IMR-90 (cell line): ENCODE data around the gene KRTAP12-4. TPM values are rescaled to one million over a fixed set of nuclear protein-coding genes. Genes with fewer than 3 reads are reported as not detected.

Experiments
- ATAC-seq: fragments of 200-7000 bp; cut with Tn5 transposase; 2 replicates; pipeline ENCODE4 v1.9.1; 2020; ENCODE audit warnings: low read depth, mild to moderate bottlenecking, moderate library complexity
- BruUV-seq: library from RNA; stranded (reverse); fragments of 400-500 nt; replicated peaks from 2 replicates; lab custom pipeline; 2021; lab: Mats Ljungman, UMichigan
- CTCF ChIA-PET: fragments of 300-600 bp; formaldehyde crosslinking; extraction: SDS; loops from one replicate; lab custom pipeline; 2021; ENCODE audit warnings: antibody characterized with exemption; lab: Yijun Ruan, JAX
- POLR2A ChIA-PET: fragments of 300-600 bp; sonication (Branson Sonifier 250); formaldehyde crosslinking; loops from one replicate; lab custom pipeline; 2022; ENCODE audit warnings: antibody characterized with exemption; ENCODE audit not compliant: unreplicated experiment; lab: Charles Lee
- DNase-seq: peaks from one replicate; pipeline ENCODE4 v3.0.0; 2013
- H2AFZ ChIP-seq: replicated peaks from 2 replicates; pipeline ENCODE3; 2013; ENCODE audit warnings: low read length, mild to moderate bottlenecking; ENCODE audit not compliant: poor library complexity
- H2AK5ac ChIP-seq: 2 replicates; pipeline ENCODE4 v1.6.1; 2013; ENCODE audit warnings: low read depth, low read length, inconsistent platforms
- H2AK9ac ChIP-seq: replicated peaks from 2 replicates; pipeline ENCODE3; 2013; ENCODE audit warnings: mild to moderate bottlenecking, low read depth, low read length, moderate library complexity; ENCODE audit not compliant: poor library complexity
- H2BK120ac ChIP-seq: 2 replicates; pipeline ENCODE4 v1.6.1; 2013; ENCODE audit warnings: low read depth, low read length, inconsistent platforms
- H2BK15ac ChIP-seq: 3 replicates; pipeline ENCODE4 v1.6.1; 2013; ENCODE audit warnings: low read depth, low read length, inconsistent platforms
- H2BK20ac ChIP-seq: 2 replicates; pipeline ENCODE4 v1.6.1; 2013; ENCODE audit warnings: low read depth, mild to moderate bottlenecking, inconsistent platforms, low read length, moderate library complexity
- H2BK5ac ChIP-seq: 2 replicates; pipeline ENCODE4 v1.6.1; 2013; ENCODE audit warnings: mild to moderate bottlenecking, low read depth, low read length, inconsistent platforms; ENCODE audit not compliant: poor library complexity, severe bottlenecking
- H3K14ac ChIP-seq: replicated peaks from 2 replicates; pipeline ENCODE4 v1.6.1; 2013; ENCODE audit warnings: low read depth, low read length, inconsistent platforms
- H3K18ac ChIP-seq: 2 replicates; pipeline ENCODE4 v1.6.1; 2013; ENCODE audit warnings: low read depth, low read length, control low read depth
- H3K23ac ChIP-seq: 2 replicates; pipeline ENCODE4 v1.6.1; 2013; ENCODE audit warnings: low read depth, low read length, inconsistent platforms
- H3K27ac ChIP-seq: 2 replicates; pipeline ENCODE4 v1.5.1; 2013; ENCODE audit warnings: mild to moderate bottlenecking, control low read depth, low read length; ENCODE audit not compliant: insufficient read depth
- H3K27me3 ChIP-seq: 2 replicates; pipeline ENCODE4 v1.6.1; 2013; ENCODE audit warnings: low read length; ENCODE audit not compliant: control insufficient read depth, insufficient read depth
- H3K36me3 ChIP-seq: 2 replicates; pipeline ENCODE4 v1.6.1; 2013; ENCODE audit warnings: low read length, mixed read lengths; ENCODE audit not compliant: control insufficient read depth, insufficient read depth
- H3K4ac ChIP-seq: 2 replicates; pipeline ENCODE4 v1.6.1; 2013; ENCODE audit warnings: low read depth, low read length, inconsistent platforms
- H3K4me1 ChIP-seq: 2 replicates; pipeline ENCODE4 v1.6.1; 2013; ENCODE audit warnings: low read length, mixed read lengths; ENCODE audit not compliant: control insufficient read depth, insufficient read depth
- H3K4me2 ChIP-seq: 2 replicates; pipeline ENCODE4 v1.6.1; 2013; ENCODE audit warnings: low read depth, mild to moderate bottlenecking, control low read depth, low read length, moderate library complexity
- H3K4me3 ChIP-seq: 2 replicates; pipeline ENCODE4 v1.5.1; 2013; ENCODE audit warnings: low read depth, mild to moderate bottlenecking, control low read depth, low read length, moderate library complexity; ENCODE audit not compliant: insufficient read depth
- H3K56ac ChIP-seq: 2 replicates; pipeline ENCODE4 v1.6.1; 2013; ENCODE audit warnings: low read length, inconsistent platforms; ENCODE audit not compliant: insufficient read depth; ENCODE audit errors: extremely low read depth
- H3K79me1 ChIP-seq, 2 experiments: 2 replicates each; pipeline ENCODE4 v1.6.1; 2013; ENCODE audit warnings: low read length in 2 of 2, inconsistent platforms in 1 of 2, low read depth in 1 of 2
- H3K9ac ChIP-seq: 2 replicates; pipeline ENCODE4 v1.6.1; 2013; ENCODE audit warnings: low read depth, low read length, control low read depth
- H3K9me1 ChIP-seq: 2 replicates; pipeline ENCODE4 v1.6.1; 2013; ENCODE audit warnings: low read length, inconsistent platforms; ENCODE audit not compliant: insufficient read depth
- H3K9me3 ChIP-seq: 2 replicates; pipeline ENCODE4 v1.6.1; 2013; ENCODE audit warnings: low read length; ENCODE audit not compliant: control insufficient read depth, insufficient read depth
- H4K20me1 ChIP-seq: 2 replicates; pipeline ENCODE4 v1.6.1; 2013; ENCODE audit warnings: low read length, inconsistent platforms; ENCODE audit not compliant: insufficient read depth
- H4K5ac ChIP-seq: 2 replicates; pipeline ENCODE4 v1.6.1; 2013; ENCODE audit warnings: mild to moderate bottlenecking, low read depth, low read length, control low read depth
- H4K8ac ChIP-seq, 2 experiments: 2 replicates each; pipeline ENCODE4 v1.6.1; 2013; ENCODE audit warnings: low read depth in 2 of 2, low read length in 2 of 2, control low read depth in 1 of 2, inconsistent platforms in 1 of 2
- H4K91ac ChIP-seq: 2 replicates; pipeline ENCODE4 v1.6.1; 2013; ENCODE audit warnings: low read depth, low read length, inconsistent platforms; ENCODE audit not compliant: insufficient read depth
- BHLHE40 ChIP-seq: fragments of 150-350 bp; IDR thresholded peaks from 2 replicates; pipeline ENCODE4 v1.6.1; 2016; ENCODE audit warnings: mild to moderate bottlenecking, low read depth, low read length
- CEBPB ChIP-seq: IDR thresholded peaks from 2 replicates; pipeline ENCODE4 v1.6.1; 2012; ENCODE audit warnings: low read depth, low read length, improper control_type of control experiment
- CHD1 ChIP-seq: IDR thresholded peaks from 2 replicates; pipeline ENCODE4 v1.6.1; 2012; ENCODE audit warnings: low read depth, low read length, improper control_type of control experiment
- ELK1 ChIP-seq: fragments of 150-350 bp; IDR thresholded peaks from 2 replicates; pipeline ENCODE4 v1.6.1; 2016; ENCODE audit warnings: low read depth, mild to moderate bottlenecking, low read length, moderate library complexity, borderline replicate concordance
- MXI1 ChIP-seq: IDR thresholded peaks from 2 replicates; pipeline ENCODE4 v1.6.1; 2012; ENCODE audit warnings: low read depth, mild to moderate bottlenecking, low read length, moderate library complexity, borderline replicate concordance
- RAD21 ChIP-seq: IDR thresholded peaks from 2 replicates; pipeline ENCODE4 v1.6.1; 2012; ENCODE audit warnings: low read length, improper control_type of control experiment
- RCOR1 ChIP-seq: IDR thresholded peaks from 2 replicates; pipeline ENCODE4 v1.6.1; 2012; ENCODE audit warnings: mild to moderate bottlenecking, low read length, improper control_type of control experiment; ENCODE audit not compliant: insufficient replicate concordance
- SMC3 ChIP-seq: fragments of 150-350 bp; IDR thresholded peaks from 2 replicates; pipeline ENCODE4 v1.6.1; 2016; ENCODE audit warnings: low read depth, mild to moderate bottlenecking, antibody characterized with exemption, low read length, moderate library complexity
- USF2 ChIP-seq: fragments of 150-350 bp; IDR thresholded peaks from 2 replicates; pipeline ENCODE4 v1.6.1; 2017; ENCODE audit warnings: mild to moderate bottlenecking, antibody characterized with exemption, low read length, low read depth
- dilution Hi-C: fragments of 300-500 bp; cut with HindIII; formaldehyde crosslinking; loops from one replicate; pipeline ENCODE4 v1.14.3; 2018; ENCODE audit warnings: low sequenced_read_pairs; ENCODE audit not compliant: unreplicated experiment
- in situ Hi-C: fragments of 300-500 bp; cut with MboI; formaldehyde crosslinking; loops from 3 replicates; pipeline ENCODE4 v1.14.3; 2019; ENCODE audit warnings: low sequenced_read_pairs, inconsistent platforms, mixed read lengths
- intact Hi-C: fragments of 100-400 bp; cut with micrococcal nuclease; formaldehyde crosslinking; loops from 2 replicates; pipeline ENCODE4 v1.10.0; 2022
- polyA plus RNA-seq, 3 experiments: library from polyadenylated mRNA; depleted of rRNA; stranded (reverse); fragments of >200 nt; gene quantifications; 2 replicates each; pipeline ENCODE4 v1.2.3, GENCODE V29; 2012; ENCODE audit warnings: low replicate concordance in 1 of 3
- total RNA-seq: library from RNA; depleted of rRNA; stranded (reverse); fragments of >200 nt; gene quantifications from 2 replicates; pipeline ENCODE4 v1.2.3, GENCODE V29; 2012

Gene KRTAP12-4
- total and polyA plus RNA-seq, 2 of the 4 experiments (the other 2 are of a cell fraction) = not detected

GRCh38 chr21:44623575-44623974, 30.9 kb downstream of the KRTAP12-4 start:
- no TSS peak for BruUV-seq
- TF ChIP-seq RAD21 = no peak
- no peak for TF ChIP-seq USF2
- TF ChIP-seq SMC3 = no peak
- TF ChIP-seq MXI1 = no peak
- no peak for TF ChIP-seq BHLHE40
- TF ChIP-seq RCOR1 = no peak
- TF ChIP-seq ELK1 = no peak
- no peak for TF ChIP-seq CHD1
- TF ChIP-seq CEBPB = no peak
- dilution Hi-C loops = no loop called here

More at GRCh38 chr21:44623575-44623974, 30.9 kb downstream of the KRTAP12-4 start:
- in situ Hi-C loops = no loop called here
- Histone ChIP-seq H2BK15ac (no peak overlapping the region), H3K9me1 (no peaks in the 10 kb centered on the region), H3K23ac (no peak overlapping the region), H3K18ac (no peak overlapping the region), H3K4me1 (no peaks in the 10 kb centered on the region), H3K9me3 (0 out of 2 replicates have a peak, but pooled peaks cover 1% of the 10 kb centered on the region), H3K4ac (no peak overlapping the region), H4K20me1 (no peaks in the 10 kb centered on the region), H2BK20ac (no peak overlapping the region), H2BK120ac (no peak overlapping the region), H3K4me2 (no peak overlapping the region), H3K4me3 (no peak overlapping the region), H4K5ac (no peak overlapping the region), H2AK5ac (no peak overlapping the region), H3K79me1 (no peaks in the 10 kb centered on the region), H2AK9ac (no peak overlapping the region), H2AFZ (no peak overlapping the region), H3K27ac (no peak overlapping the region), H3K56ac (no peak overlapping the region), H3K36me3 (no peaks in the 10 kb centered on the region), H2BK5ac (no peak overlapping the region), H3K14ac (no peak overlapping the region), H3K27me3 (peaks cover 2% of the 10 kb centered on the region; the same call in 1 of the 2 replicates), H4K8ac (no peak overlapping the region), H4K91ac (no peak overlapping the region), H3K9ac (no peak overlapping the region)
- CTCF ChIA-PET = no interaction called here
- intact Hi-C loops = no loop called here
- no peak for DNase-seq
- no peak for ATAC-seq
- POLR2A ChIA-PET = no interaction called here
